GM21423 (cell line): Measurements from ENCODE around the gene SSH2.

Experiments
- ATAC-seq: cut with Tn5 transposase; IDR thresholded peaks from one replicate; pipeline ENCODE4 v1.9.1; 2021; ENCODE audit warnings: mild to moderate bottlenecking, moderate library complexity; ENCODE audit not compliant: unreplicated experiment

SSH2 gene

GRCh38 chr17:29614349-29615047 lies 315.5 kb downstream of the SSH2 start:
- no peak for ATAC-seq

GRCh38 chr17:29613856-29614255 lies 316.2 kb downstream of the SSH2 start:
- no peak for ATAC-seq

- peak; percentile 32 for ATAC-seq
Observed at GRCh38 chr17:29613352-29613837, 316.6 kb downstream of the SSH2 start.

- no peak for ATAC-seq
Observed at GRCh38 chr17:29612404-29613280, 317.4 kb downstream of the SSH2 start.

GRCh38 chr17:29612094-29612403 lies 318.0 kb downstream of the SSH2 start:
- ATAC-seq: no peak

- no peak for ATAC-seq
Observed at GRCh38 chr17:29611351-29612093, 318.5 kb downstream of the SSH2 start.

GRCh38 chr17:29610395-29610794 lies 319.6 kb downstream of the SSH2 start:
- no peak for ATAC-seq

GRCh38 chr17:29608986-29609385 lies 321.0 kb downstream of the SSH2 start:
- ATAC-seq: no peak

- no peak for ATAC-seq
Observed at GRCh38 chr17:29607557-29608195, 322.4 kb downstream of the SSH2 start.

GRCh38 chr17:29603109-29603674 lies 326.8 kb downstream of the SSH2 start:
- ATAC-seq: no peak

- ATAC-seq: no peak
Observed at GRCh38 chr17:29597361-29598172, 332.5 kb downstream of the SSH2 start.

GRCh38 chr17:29596811-29597210 lies 333.2 kb downstream of the SSH2 start:
- ATAC-seq: no peak

- ATAC-seq: no peak
Observed at GRCh38 chr17:29595943-29596774, 333.9 kb downstream of the SSH2 start.

- no peak for ATAC-seq
Observed at GRCh38 chr17:29595107-29595942, 334.7 kb downstream of the SSH2 start.

GRCh38 chr17:29594519-29595090 lies 335.4 kb downstream of the SSH2 start:
- no peak for ATAC-seq

GRCh38 chr17:29593591-29594518 lies 336.2 kb downstream of the SSH2 start:
- ATAC-seq: no peak
